Heart right ventricle (tissue), 16 donors: ENCODE data around the gene CCDC40. TPM values are rescaled to one million over a fixed set of nuclear protein-coding genes. Genes with fewer than 3 reads are reported as not detected.
"Not testable (repeated sequence)": the region's sequence is repeated elsewhere in the genome, so short reads cannot be mapped to it uniquely, and the experiment has no call there.

ENCODE experiments used
- ATAC-seq, 8 donors: fragments of 200-7000 bp; cut with Tn5 transposase; one replicate each; pipeline ENCODE4 v1.9.1; 2020; ENCODE audit warnings: mild to moderate bottlenecking in 8 of 8, moderate library complexity in 8 of 8, moderate number of reproducible peaks in 1 of 8
- DNase-seq, 2 donors: peaks; one replicate each; pipeline ENCODE4 v3.0.0-alpha.2; 2020
- H3K27ac ChIP-seq, 10 donors: fragments of 200-600 bp; sonication (generic) in 2 of 10; one replicate each; pipeline versions ENCODE4 v1.5.0 to v1.8.0; 2020 to 2022; ENCODE audit warnings: mild to moderate bottlenecking in 3 of 10
- H3K27me3 ChIP-seq, 7 donors: fragments of 200-600 bp; one replicate each; pipeline ENCODE4 v1.8.0; 2021 to 2022; ENCODE audit warnings: mild to moderate bottlenecking in 2 of 7
- H3K36me3 ChIP-seq, 9 donors: fragments of 200-600 bp; sonication (generic) in 1 of 9; one replicate each; pipeline versions ENCODE4 v1.5.0 to v1.8.0; 2020 to 2022; ENCODE audit warnings: mild to moderate bottlenecking in 2 of 9
- H3K4me1 ChIP-seq, 9 donors: fragments of 200-600 bp; sonication (generic) in 1 of 9; one replicate each; pipeline versions ENCODE4 v1.5.0 to v1.8.0; 2020 to 2022; ENCODE audit warnings: mild to moderate bottlenecking in 4 of 9
- H3K4me3 ChIP-seq, 10 donors: fragments of 200-600 bp; sonication (generic) in 2 of 10; one replicate each; pipeline versions ENCODE4 v1.5.0 to v1.8.0; 2020 to 2022; ENCODE audit warnings: mild to moderate bottlenecking in 7 of 10, moderate library complexity in 2 of 10
- H3K9me3 ChIP-seq, 11 donors: fragments of 200-600 bp in 10 of 11; sonication (generic) in 2 of 11; one replicate each; pipeline versions ENCODE4 v1.5.0 to v1.8.0; 2013 to 2022; ENCODE audit warnings: mild to moderate bottlenecking in 2 of 11, control low read depth in 1 of 11, moderate library complexity in 1 of 11
- CTCF ChIP-seq, 9 donors: fragments of 200-600 bp; sonication (generic) in 2 of 9; IDR thresholded peaks; one replicate each; pipeline versions ENCODE4 v1.5.0 to v1.8.0; 2021 to 2022; ENCODE audit warnings: antibody characterized with exemption in 9 of 9, mild to moderate bottlenecking in 5 of 9, moderate library complexity in 1 of 9
- WGBS, 2 donors: extraction: QIAGEN DNeasy Blood & Tissue Kit; methylation state at CpG; one replicate each; pipeline ENCODE4 v1.1.7; 2013; ENCODE audit warnings: inconsistent platforms in 1 of 2; 5-methylcytosine and 5-hydroxymethylcytosine counted together
- intact Hi-C, 10 donors: fragments of 100-400 bp; cut with DNase I; formaldehyde crosslinking; loops; one replicate each; pipeline versions ENCODE4 v1.11.1 to v1.14.2; 2022
- polyA plus RNA-seq, 2 donors: library from polyadenylated mRNA; stranded (reverse); fragments of 200-250 nt; gene quantifications; one replicate each; pipeline ENCODE4 v1.2.3, GENCODE V29; 2013
- total RNA-seq, 10 donors: library from RNA; stranded (reverse); fragmentation: NEBNext Ultra II Directional in 3 of 10; extraction: Animal tissue kit (Norgen Biotek cat#: 25700) in 3 of 10; gene quantifications; one replicate each; pipeline versions ENCODE4 v1.2.1 to v1.2.4, GENCODE V29; 2021 to 2023
- donor health status: Arrhythmogenic right ventricular cardiomyopathy.
- donor health status: ischemic (EF 13 %, LVEDD 7.1; RV severe dilation, severe dysfunction).
- donor health status: healthy with polysubstance abuse.
- donor health status: DM: no; HTN: yes; CAD: no.
- donor health status: DM: no; HTN: no; CAD: no.
- donor health status: ischemic (EF 25% LVEDD 6.9; RV normal size, moderate dysfunction).
- donor health status: ischemic (EF 25% LVEDD 5.7; RV mildly dilated, moderate dysfunction).
- donor health status: healthy.
- donor health status: DM: yes; HTN: yes; CAD: no.
- donor health status: Ischemic cardiomyopathy.
- donor health status: ischemic (EF 35%, LVEDD 5.7; RV mildly dilated, moderate dysfunction).
- donor health status: nonischemic (EF 11% LVEDD 7.7; RV severe dilation, severe dysfunction).
- donor health status: DM: yes; HTN: yes; CAD: no.
- donor health status: PGD.
- donor health status: ischemic (EF 29% LVEDD 5.4; RV normal size, mild dysfunction).
- donor health status: nonischemic (EF 23%, LVEDD 6.1; RV moderate dilation, normal function).

The CCDC40 gene
- total and polyA plus RNA-seq, 12 donors, result 2.0 to 8.9 (median 6.6) TPM

DNA sequence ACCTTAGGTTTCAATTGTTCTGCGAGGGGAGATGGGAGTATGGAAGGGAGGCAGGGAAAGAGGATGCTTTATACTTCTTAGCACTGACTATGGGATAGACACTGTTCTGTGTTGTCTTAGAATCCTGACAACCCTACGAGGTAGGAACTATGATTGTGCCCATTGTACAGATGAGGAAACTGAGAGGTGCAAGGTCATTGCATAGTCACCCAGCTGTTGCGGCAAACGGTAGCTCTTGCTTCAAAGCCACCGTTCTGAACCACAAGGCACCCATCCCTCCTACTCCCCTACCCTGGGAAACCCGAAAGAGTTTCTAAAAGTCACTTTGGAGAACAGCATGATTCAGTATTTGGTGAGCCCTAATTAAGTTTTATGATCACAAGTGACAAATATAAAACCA is 7.5 kb downstream of the CCDC40 start:
- peaks cover 0 to 7% (median 0%) of the 10 kb centered on the region in 11 donors for H3K9me3 ChIP-seq
- H3K36me3 ChIP-seq, result peaks cover 0 to 35% (median 0%) of the 10 kb centered on the region in 9 donors
- TF ChIP-seq CTCF (IDR thresholded peaks at IDR 0.05), result no peak
- H3K27ac ChIP-seq, result no peak overlapping the region
- WGBS, 2 donors, result 93 to 96% methylated on average over 6 of the region's 6 CpGs
- H3K4me1 ChIP-seq, result no peaks in the 10 kb centered on the region
- no peak overlapping the region for H3K4me3 ChIP-seq
- DNase-seq (no peak), ATAC-seq (no peak)
- no peaks in the 10 kb centered on the region for H3K27me3 ChIP-seq
- intact Hi-C loops, result no loop called here

- no peaks in the 10 kb centered on the region for H3K4me1 ChIP-seq
- ATAC-seq (no peak), DNase-seq (no peak)
- intact Hi-C loops, result no loop called here
- no peaks in the 10 kb centered on the region for H3K27me3 ChIP-seq
- no peak overlapping the region for H3K4me3 ChIP-seq
- H3K9me3 ChIP-seq, result peaks cover 0 to 7% (median 0%) of the 10 kb centered on the region in 11 donors
- no peak for TF ChIP-seq CTCF (IDR thresholded peaks at IDR 0.05)
- H3K27ac ChIP-seq, result no peak overlapping the region
- peaks cover 0 to 40% (median 0%) of the 10 kb centered on the region in 9 donors for H3K36me3 ChIP-seq
- WGBS, 2 donors, result 75 to 76% methylated on average over 4 of the region's 4 CpGs
Measured at GRCh38 chr17:80045703-80046102, 9.3 kb downstream of the CCDC40 start.

- H3K4me1 ChIP-seq, DNase-seq, intact Hi-C loops, H3K4me3 ChIP-seq, H3K27ac ChIP-seq, H3K27me3 ChIP-seq, ATAC-seq, H3K9me3 ChIP-seq: not testable (repeated sequence)
- H3K36me3 ChIP-seq, result peaks cover 0 to 39% (median 1%) of the 10 kb centered on the region in 9 donors
- WGBS, 2 donors, result 96 to 98% methylated on average over 10 of the region's 10 CpGs
Measured at GRCh38 chr17:80046709-80047108, 10.3 kb downstream of the CCDC40 start.

GRCh38 chr17:80047176-80047575 is 10.7 kb downstream of the CCDC40 start:
- H3K4me1 ChIP-seq, result no peaks in the 10 kb centered on the region
- H3K9me3 ChIP-seq, result peaks cover 0 to 6% (median 0%) of the 10 kb centered on the region in 11 donors
- 92 to 94% methylated on average over 11 of the region's 11 CpGs for WGBS, 2 donors
- no peak for TF ChIP-seq CTCF (IDR thresholded peaks at IDR 0.05)
- peaks cover 0 to 38% (median 4%) of the 10 kb centered on the region in 9 donors for H3K36me3 ChIP-seq
- DNase-seq, result no peak
- ATAC-seq, result no peak
- H3K27me3 ChIP-seq, result no peaks in the 10 kb centered on the region
- no peak overlapping the region for H3K27ac ChIP-seq
- no peak overlapping the region for H3K4me3 ChIP-seq
- intact Hi-C loops, result no loop called here

DNA sequence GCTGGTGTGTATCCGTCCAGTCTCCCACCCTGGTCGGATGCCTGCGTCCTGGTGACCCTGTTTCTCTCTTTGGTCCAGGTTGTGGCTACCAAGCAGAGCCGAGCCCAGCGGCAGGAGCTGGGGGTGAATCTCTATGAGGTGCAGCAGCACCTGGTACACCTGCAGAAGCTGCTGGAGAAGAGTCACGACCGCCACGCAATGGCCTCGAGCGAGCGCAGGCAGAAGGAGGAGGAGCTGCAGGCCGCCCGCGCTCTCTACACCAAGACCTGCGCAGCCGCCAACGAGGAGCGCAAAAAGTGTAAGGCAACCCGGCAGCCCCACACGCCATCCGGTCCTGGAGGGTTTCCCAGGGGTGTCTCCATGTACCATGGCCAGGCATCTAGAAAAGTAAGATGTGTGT is 13.5 kb downstream of the CCDC40 start:
- intact Hi-C loops, result loop anchor here in 1 of 10 donors (5.0 kb wide), 1 partner anchor 1842 kb away; the partner anchor contains the start of genes ALYREF and ANAPC11
- Histone ChIP-seq H3K4me3 (no peak overlapping the region), H3K9me3 (no peaks in the 10 kb centered on the region), H3K36me3 (peaks cover 0 to 33% (median 4%) of the 10 kb centered on the region in 9 donors), H3K4me1 (peaks cover 0 to 16% (median 0%) of the 10 kb centered on the region in 9 donors), H3K27ac (no peak overlapping the region), H3K27me3 (no peaks in the 10 kb centered on the region)
- WGBS, 2 donors, result 96 to 97% methylated on average over 21 of the region's 21 CpGs
- no peak for ATAC-seq
- no peak for TF ChIP-seq CTCF (IDR thresholded peaks at IDR 0.05)
- DNase-seq, result no peak
